Parathyroid adenoma (tissue), 2 donors: Measurements from ENCODE around the gene REG1A.

Experiments
- H2AFZ ChIP-seq: fragments of 300-600 bp; sonication (generic); one replicate; pipeline ENCODE4 v1.7.0; 2017; ENCODE audit warnings: antibody characterized with exemption, mild to moderate bottlenecking
- H3K27ac ChIP-seq: fragments of 300-600 bp; sonication (generic); one replicate; pipeline ENCODE4 v1.7.0; 2017
- H3K27me3 ChIP-seq: fragments of 300-600 bp; sonication (generic); one replicate; pipeline ENCODE4 v1.7.0; 2017; ENCODE audit warnings: low read length; ENCODE audit not compliant: control insufficient read depth, insufficient read depth
- H3K36me3 ChIP-seq: fragments of 300-600 bp; sonication (generic); one replicate; pipeline ENCODE4 v1.7.0; 2017; ENCODE audit warnings: low read length; ENCODE audit not compliant: control insufficient read depth, insufficient read depth
- H3K4me1 ChIP-seq: fragments of 300-600 bp; sonication (generic); one replicate; pipeline ENCODE4 v1.7.0; 2017; ENCODE audit warnings: control low read depth
- H3K4me2 ChIP-seq: fragments of 300-600 bp; sonication (generic); one replicate; pipeline ENCODE4 v1.7.0; 2017; ENCODE audit warnings: low read length
- H3K4me3 ChIP-seq: fragments of 300-600 bp; sonication (generic); one replicate; pipeline ENCODE4 v1.7.0; 2017; ENCODE audit warnings: low read depth, low read length
- H3K79me2 ChIP-seq: fragments of 300-600 bp; sonication (generic); one replicate; pipeline ENCODE4 v1.7.0; 2017; ENCODE audit warnings: control low read depth
- H3K9ac ChIP-seq: fragments of 300-600 bp; sonication (generic); one replicate; pipeline ENCODE4 v1.7.0; 2017; ENCODE audit warnings: mild to moderate bottlenecking
- H3K9me3 ChIP-seq: fragments of 300-600 bp; sonication (generic); one replicate; pipeline ENCODE4 v1.7.0; 2017; ENCODE audit warnings: low read length; ENCODE audit not compliant: control insufficient read depth
- TF ChIP-seq, protein P1 (sequence below): fragments of 300-600 bp; sonication (generic); IDR thresholded peaks from one replicate; pipeline ENCODE4 v1.7.0; 2017; ENCODE audit warnings: antibody characterized with exemption, mild to moderate bottlenecking
- donor health status: primary hyperparathyroidism.

Gene REG1A

GRCh38 chr2:79129804-79130203 is 9.5 kb downstream of the REG1A start:
- Histone ChIP-seq H3K36me3 (no peaks in the 10 kb centered on the region), H3K27me3 (no peaks in the 10 kb centered on the region), H2AFZ (no peak overlapping the region), H3K27ac (no peak overlapping the region), H3K4me3 (no peak overlapping the region), H3K4me2 (no peak overlapping the region), H3K9ac (no peak overlapping the region), H3K79me2 (no peaks in the 10 kb centered on the region), H3K4me1 (peaks cover 8% of the 10 kb centered on the region), H3K9me3 (no peaks in the 10 kb centered on the region)
- TF ChIP-seq, protein P1, sequence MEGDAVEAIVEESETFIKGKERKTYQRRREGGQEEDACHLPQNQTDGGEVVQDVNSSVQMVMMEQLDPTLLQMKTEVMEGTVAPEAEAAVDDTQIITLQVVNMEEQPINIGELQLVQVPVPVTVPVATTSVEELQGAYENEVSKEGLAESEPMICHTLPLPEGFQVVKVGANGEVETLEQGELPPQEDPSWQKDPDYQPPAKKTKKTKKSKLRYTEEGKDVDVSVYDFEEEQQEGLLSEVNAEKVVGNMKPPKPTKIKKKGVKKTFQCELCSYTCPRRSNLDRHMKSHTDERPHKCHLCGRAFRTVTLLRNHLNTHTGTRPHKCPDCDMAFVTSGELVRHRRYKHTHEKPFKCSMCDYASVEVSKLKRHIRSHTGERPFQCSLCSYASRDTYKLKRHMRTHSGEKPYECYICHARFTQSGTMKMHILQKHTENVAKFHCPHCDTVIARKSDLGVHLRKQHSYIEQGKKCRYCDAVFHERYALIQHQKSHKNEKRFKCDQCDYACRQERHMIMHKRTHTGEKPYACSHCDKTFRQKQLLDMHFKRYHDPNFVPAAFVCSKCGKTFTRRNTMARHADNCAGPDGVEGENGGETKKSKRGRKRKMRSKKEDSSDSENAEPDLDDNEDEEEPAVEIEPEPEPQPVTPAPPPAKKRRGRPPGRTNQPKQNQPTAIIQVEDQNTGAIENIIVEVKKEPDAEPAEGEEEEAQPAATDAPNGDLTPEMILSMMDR = no peak

DNA sequence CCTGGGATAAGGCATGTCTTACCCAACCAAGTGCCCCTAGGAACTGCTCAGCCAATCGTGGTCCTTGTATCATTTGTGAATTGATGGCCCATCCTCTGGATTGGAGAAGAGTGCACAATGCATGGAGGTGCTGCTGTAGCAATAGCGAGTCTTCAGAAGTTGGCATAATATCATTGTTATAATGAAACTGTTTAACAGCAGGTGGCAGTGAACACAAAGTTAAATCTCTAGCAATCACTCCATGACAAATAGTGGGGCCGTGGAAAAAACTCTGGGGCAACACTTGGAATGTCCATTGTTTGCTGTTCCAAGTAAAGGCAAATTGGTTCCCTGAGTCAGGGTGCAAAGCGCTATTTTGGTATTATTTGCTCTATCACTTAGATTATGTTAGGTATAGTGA is 11.4 kb downstream of the REG1A start:
- Histone ChIP-seq H3K4me1 (peaks cover 8% of the 10 kb centered on the region), H3K27me3 (no peaks in the 10 kb centered on the region), H3K79me2 (no peaks in the 10 kb centered on the region), H3K9me3 (no peaks in the 10 kb centered on the region), H3K4me2 (no peak overlapping the region), H3K4me3 (no peak overlapping the region), H2AFZ (peak overlapping the region; percentile 38), H3K9ac (no peak overlapping the region), H3K36me3 (no peaks in the 10 kb centered on the region), H3K27ac (no peak overlapping the region)
- TF ChIP-seq, protein P1 = peak; percentile 31

GRCh38 chr2:79138385-79138784 is 18.1 kb downstream of the REG1A start:
- Histone ChIP-seq H3K4me2 (no peak overlapping the region), H3K79me2 (no peaks in the 10 kb centered on the region), H2AFZ (peak overlapping the region; percentile 61), H3K4me1 (peaks cover 3% of the 10 kb centered on the region), H3K9ac (no peak overlapping the region), H3K4me3 (no peak overlapping the region), H3K27me3 (no peaks in the 10 kb centered on the region), H3K9me3 (no peaks in the 10 kb centered on the region), H3K36me3 (no peaks in the 10 kb centered on the region), H3K27ac (no peak overlapping the region)
- TF ChIP-seq, protein P1 = no peak

- no peaks in the 10 kb centered on the region for H3K79me2 ChIP-seq
- TF ChIP-seq, protein P1 = no peak
- H3K9me3 ChIP-seq = no peaks in the 10 kb centered on the region
- peak overlapping the region; percentile 13 for H2AFZ ChIP-seq
- no peaks in the 10 kb centered on the region for H3K27me3 ChIP-seq
- no peak overlapping the region for H3K9ac ChIP-seq
- H3K27ac ChIP-seq = no peak overlapping the region
- H3K36me3 ChIP-seq = no peaks in the 10 kb centered on the region
- H3K4me1 ChIP-seq = peaks cover 3% of the 10 kb centered on the region
- no peak overlapping the region for H3K4me3 ChIP-seq
- no peak overlapping the region for H3K4me2 ChIP-seq
These were observed 19.1 kb downstream of the REG1A start for GRCh38 chr2:79139423-79139822.

DNA sequence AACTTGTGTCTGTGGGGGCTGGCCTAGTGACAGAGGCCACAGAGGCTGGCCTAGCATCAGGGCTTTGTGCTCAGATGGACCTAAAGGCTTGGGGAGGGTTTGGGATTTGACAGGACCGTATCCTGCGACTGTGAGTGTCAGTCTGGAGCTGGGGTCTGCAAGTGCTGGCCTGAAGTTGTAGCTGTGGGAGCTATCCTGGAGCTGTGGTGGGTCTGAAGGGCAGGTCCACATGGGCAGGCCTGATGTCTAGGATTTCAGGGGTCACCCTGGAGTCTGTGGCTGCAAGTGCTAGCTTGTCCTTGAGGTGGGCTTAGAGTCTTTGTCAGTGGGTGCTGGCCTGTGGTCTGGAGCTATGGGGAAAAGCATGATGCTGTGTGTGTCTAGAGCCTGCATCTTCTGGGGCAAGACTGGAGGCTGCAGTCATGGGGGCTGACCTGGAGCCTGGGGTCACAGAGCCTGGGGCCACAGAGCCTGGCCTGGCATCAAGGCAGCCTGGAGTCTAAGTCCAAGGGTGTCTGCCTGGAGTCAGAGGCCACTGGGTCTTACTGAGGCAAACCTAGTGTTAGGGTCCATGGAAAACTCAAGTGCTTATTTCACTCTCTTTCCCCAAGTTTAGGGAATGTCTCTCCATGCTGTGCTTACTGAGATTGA is 35.7 kb downstream of the REG1A start:
- Histone ChIP-seq H3K27me3 (no peaks in the 10 kb centered on the region), H3K4me2 (no peak overlapping the region), H2AFZ (no peak overlapping the region), H3K9ac (no peak overlapping the region), H3K4me1 (no peaks in the 10 kb centered on the region), H3K9me3 (no peaks in the 10 kb centered on the region), H3K79me2 (no peaks in the 10 kb centered on the region), H3K27ac (no peak overlapping the region), H3K36me3 (no peaks in the 10 kb centered on the region), H3K4me3 (no peak overlapping the region)
- TF ChIP-seq, protein P1 = no peak
